ENCODE measurements around the gene ELMO3. TPM values are rescaled to one million over a fixed set of nuclear protein-coding genes. Genes with fewer than 3 reads are reported as not detected.

The ELMO3 gene
- total RNA-seq, 4 donors from 2014 or later: 0.09 to 0.55 (median 0.29) TPM

- Histone ChIP-seq H3K4me3 (peak overlapping the region in 3 of 4 donors; percentile 92 to 95 (median 93)), H3K9me3 (no peaks in the 10 kb centered on the region), H3K27me3 (no peaks in the 10 kb centered on the region), H3K4me1 (peaks cover 22 to 38% of the 10 kb centered on the region in 2 donors), H3K27ac (peak overlapping the region in 1 of 4 donors; percentile 88), H3K36me3 (peaks cover 3 to 42% of the 10 kb centered on the region in 2 donors)
- intact Hi-C loops (cut with DNase I; ENCODE audit: low total_unique reads): no loop called here
- no peak for ATAC-seq
- in situ Hi-C loops (cut with MboI; ENCODE audit: low sequenced_read_pairs in 4 of 4): no loop called here
- no peak for DNase-seq
- TF ChIP-seq CTCF (IDR thresholded peaks at IDR 0.05 in 4 of 5, conservative IDR thresholded peaks at IDR 0.05 in 1 of 5): no peak
- TF ChIP-seq POLR2A (IDR thresholded peaks at IDR 0.05): no peak
Measured at GRCh38 chr16:67193536-67193935, 5.4 kb upstream of the ELMO3 start.

- intact Hi-C loops (cut with DNase I; ENCODE audit: low total_unique reads): no loop called here
- ATAC-seq (no peak), DNase-seq (no peak)
- H3K27me3 ChIP-seq: no peaks in the 10 kb centered on the region
- no peak overlapping the region for H3K4me3 ChIP-seq
- no peaks in the 10 kb centered on the region for H3K9me3 ChIP-seq
- H3K27ac ChIP-seq: no peak overlapping the region
- H3K36me3 ChIP-seq: peaks cover 3 to 42% of the 10 kb centered on the region in 2 donors
- H3K4me1 ChIP-seq: peaks cover 22 to 39% of the 10 kb centered on the region in 2 donors
- in situ Hi-C loops (cut with MboI; ENCODE audit: low sequenced_read_pairs in 4 of 4): no loop called here
- TF ChIP-seq POLR2A (IDR thresholded peaks at IDR 0.05): no peak
- no peak for TF ChIP-seq CTCF (IDR thresholded peaks at IDR 0.05 in 4 of 5, conservative IDR thresholded peaks at IDR 0.05 in 1 of 5)
Measured at GRCh38 chr16:67194260-67194659, 4.7 kb upstream of the ELMO3 start.

GRCh38 chr16:67195676-67196075, 3.3 kb upstream of the ELMO3 start:
- H3K27me3 ChIP-seq: no peaks in the 10 kb centered on the region
- in situ Hi-C loops (cut with MboI; ENCODE audit: low sequenced_read_pairs in 4 of 4): no loop called here
- H3K4me1 ChIP-seq: peaks cover 22 to 36% of the 10 kb centered on the region in 2 donors
- intact Hi-C loops (cut with DNase I; ENCODE audit: low total_unique reads): no loop called here
- no peak for ATAC-seq
- H3K27ac ChIP-seq: no peak overlapping the region
- peaks cover 3 to 42% of the 10 kb centered on the region in 2 donors for H3K36me3 ChIP-seq
- no peak for TF ChIP-seq POLR2A (IDR thresholded peaks at IDR 0.05)
- TF ChIP-seq CTCF (IDR thresholded peaks at IDR 0.05 in 4 of 5, conservative IDR thresholded peaks at IDR 0.05 in 1 of 5): no peak
- no peak overlapping the region for H3K4me3 ChIP-seq
- no peaks in the 10 kb centered on the region for H3K9me3 ChIP-seq
- no peak for DNase-seq

- DNase-seq (no peak), ATAC-seq (no peak)
- H3K4me3 ChIP-seq: no peak overlapping the region
- no peak for TF ChIP-seq POLR2A (IDR thresholded peaks at IDR 0.05)
- TF ChIP-seq CTCF (IDR thresholded peaks at IDR 0.05 in 4 of 5, conservative IDR thresholded peaks at IDR 0.05 in 1 of 5): no peak
- H3K9me3 ChIP-seq: no peaks in the 10 kb centered on the region
- peaks cover 15 to 27% of the 10 kb centered on the region in 2 donors for H3K4me1 ChIP-seq
- no peaks in the 10 kb centered on the region for H3K27me3 ChIP-seq
- peaks cover 3 to 46% of the 10 kb centered on the region in 2 donors for H3K36me3 ChIP-seq
- intact Hi-C loops (cut with DNase I; ENCODE audit: low total_unique reads): no loop called here
- no peak overlapping the region for H3K27ac ChIP-seq
- in situ Hi-C loops (cut with MboI; ENCODE audit: low sequenced_read_pairs in 4 of 4): no loop called here
Measured at GRCh38 chr16:67196881-67197280, 2.0 kb upstream of the ELMO3 start.

- intact Hi-C loops (cut with DNase I; ENCODE audit: low total_unique reads) (no loop called here), in situ Hi-C loops (cut with MboI; ENCODE audit: low sequenced_read_pairs in 4 of 4) (no loop called here)
- H3K4me1 ChIP-seq: peaks cover 13 to 24% of the 10 kb centered on the region in 2 donors
- ATAC-seq (no peak), DNase-seq (no peak)
- H3K27me3 ChIP-seq: no peaks in the 10 kb centered on the region
- H3K4me3 ChIP-seq: no peak overlapping the region
- H3K9me3 ChIP-seq: no peaks in the 10 kb centered on the region
- H3K36me3 ChIP-seq: peaks cover 3 to 54% of the 10 kb centered on the region in 2 donors
- no peak for TF ChIP-seq POLR2A (IDR thresholded peaks at IDR 0.05)
- no peak overlapping the region for H3K27ac ChIP-seq
Measured at GRCh38 chr16:67197704-67198103, 1.2 kb upstream of the ELMO3 start.
